Subcutaneous abdominal adipose tissue (tissue), 5 donors: ENCODE results near the gene ZSCAN22.

Source experiments
- H3K27ac ChIP-seq: one replicate; pipeline ENCODE4 v1.7.0; 2013; ENCODE audit warnings: low read depth, mild to moderate bottlenecking, inconsistent platforms, low read length, moderate library complexity
- H3K27me3 ChIP-seq, 5 donors: one replicate each; pipeline ENCODE4 v1.7.0; 2013; ENCODE audit warnings: low read length in 5 of 5, inconsistent platforms in 1 of 5; ENCODE audit not compliant: control insufficient read depth in 5 of 5, insufficient read depth in 4 of 5
- H3K36me3 ChIP-seq, 5 donors: one replicate each; pipeline ENCODE4 v1.7.0; 2013; ENCODE audit warnings: low read length in 5 of 5; ENCODE audit not compliant: control insufficient read depth in 5 of 5, insufficient read depth in 5 of 5
- H3K4me1 ChIP-seq, 5 donors: one replicate each; pipeline ENCODE4 v1.7.0; 2013; ENCODE audit warnings: low read length in 5 of 5, mild to moderate bottlenecking in 3 of 5, moderate library complexity in 1 of 5; ENCODE audit not compliant: control insufficient read depth in 5 of 5, insufficient read depth in 5 of 5
- H3K4me3 ChIP-seq, 5 donors: one replicate each; pipeline ENCODE4 v1.7.0; 2013; ENCODE audit warnings: low read length in 5 of 5, low read depth in 1 of 5
- H3K9ac ChIP-seq, 5 donors: one replicate each; pipeline ENCODE4 v1.7.0; 2013; ENCODE audit warnings: low read length in 5 of 5, mild to moderate bottlenecking in 4 of 5, moderate library complexity in 3 of 5
- H3K9me3 ChIP-seq, 5 donors: one replicate each; pipeline ENCODE4 v1.7.0; 2013; ENCODE audit warnings: low read length in 5 of 5; ENCODE audit not compliant: control insufficient read depth in 5 of 5
- donor health status: healthy.
- donor health status: healthy.
- donor health status: healthy.
- donor health status: healthy.
- donor health status: healthy.

The ZSCAN22 gene

GRCh38 chr19:58349590-58349989 is 22.8 kb downstream of the ZSCAN22 start:
- Histone ChIP-seq H3K4me1 (peaks cover 0 to 23% (median 14%) of the 10 kb centered on the region in 5 donors), H3K27me3 (peaks cover 15 to 65% (median 43%) of the 10 kb centered on the region in 5 donors), H3K9ac (no peak overlapping the region)

GRCh38 chr19:58350001-58350861 is 23.4 kb downstream of the ZSCAN22 start:
- Histone ChIP-seq H3K36me3 (no peaks in the 10 kb centered on the region), H3K27ac (no peak overlapping the region), H3K27me3 (peaks cover 16 to 71% (median 48%) of the 10 kb centered on the region in 5 donors), H3K9ac (no peak overlapping the region), H3K4me3 (peak overlapping the region in 3 of 5 donors; percentile 22 to 41 (median 41)), H3K9me3 (no peaks in the 10 kb centered on the region), H3K4me1 (peaks cover 0 to 23% (median 14%) of the 10 kb centered on the region in 5 donors)

More at GRCh38 chr19:58349590-58349989, 22.8 kb downstream of the ZSCAN22 start:
- Histone ChIP-seq H3K9me3 (no peaks in the 10 kb centered on the region), H3K36me3 (no peaks in the 10 kb centered on the region), H3K4me3 (no peak overlapping the region), H3K27ac (no peak overlapping the region)

GRCh38 chr19:58350871-58351557 is 24.2 kb downstream of the ZSCAN22 start:
- H3K9me3 ChIP-seq, result no peaks in the 10 kb centered on the region
- peak overlapping the region in 2 of 5 donors; percentile 41 for H3K4me3 ChIP-seq
- H3K27ac ChIP-seq, result no peak overlapping the region
- peaks cover 22 to 77% (median 54%) of the 10 kb centered on the region in 5 donors for H3K27me3 ChIP-seq
- H3K4me1 ChIP-seq, result peaks cover 0 to 28% (median 16%) of the 10 kb centered on the region in 5 donors
- H3K36me3 ChIP-seq, result no peaks in the 10 kb centered on the region
- no peak overlapping the region for H3K9ac ChIP-seq

DNA sequence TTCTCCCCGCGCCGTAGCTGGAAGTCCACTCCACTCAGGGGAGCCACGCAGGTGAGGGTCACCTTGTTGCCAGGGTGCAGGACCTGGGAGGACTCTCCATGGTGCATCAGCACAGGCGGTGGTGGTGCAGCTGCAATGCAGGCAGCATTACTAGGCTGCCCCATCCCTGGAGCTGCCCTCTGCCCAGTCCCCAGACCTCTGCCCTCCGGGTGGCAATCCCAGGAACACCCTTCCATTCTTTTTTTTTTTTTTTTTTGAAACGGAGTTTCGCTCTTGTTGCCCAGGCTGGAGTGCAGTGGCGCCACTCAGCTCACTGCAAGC is 24.7 kb downstream of the ZSCAN22 start:
- peaks cover 25 to 80% (median 59%) of the 10 kb centered on the region in 5 donors for H3K27me3 ChIP-seq
- H3K36me3 ChIP-seq, result no peaks in the 10 kb centered on the region

DNA sequence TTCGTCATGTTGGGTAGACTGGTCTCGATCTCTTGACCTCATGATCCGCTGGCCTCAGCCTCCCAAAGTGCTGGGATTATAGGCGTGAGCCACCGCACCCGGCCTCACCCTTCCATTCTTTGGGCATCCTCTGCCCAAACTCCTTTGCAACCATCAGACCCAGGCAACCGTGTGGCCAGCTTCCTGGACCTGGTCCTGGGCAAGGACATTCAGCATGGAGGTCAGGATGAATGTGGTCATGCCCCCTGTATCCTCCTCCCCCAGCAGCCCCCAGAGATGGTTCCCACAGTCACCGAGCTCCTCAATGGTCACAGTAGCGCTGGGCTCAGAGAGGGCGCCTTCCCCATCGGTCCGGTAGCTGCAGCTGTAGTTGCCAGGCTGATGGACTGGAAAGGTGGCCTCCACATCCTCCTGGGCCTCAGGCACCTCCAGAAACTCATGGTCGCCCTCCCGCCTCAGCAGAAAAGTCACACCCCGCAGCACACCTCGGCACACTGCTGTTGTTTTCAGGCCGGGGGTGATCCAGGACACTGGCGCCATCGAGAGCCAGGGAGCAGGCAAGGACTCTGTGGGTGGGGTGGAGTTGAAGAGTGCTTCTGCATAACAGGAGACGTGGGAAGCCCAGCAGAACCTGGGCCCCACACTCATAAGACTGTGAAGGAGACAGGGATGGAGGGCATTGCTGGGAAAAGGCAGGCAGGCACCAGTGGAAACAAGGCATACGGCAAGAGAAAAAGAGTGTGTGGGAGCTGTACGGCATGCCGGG is 25.4 kb downstream of the ZSCAN22 start:
- peaks cover 0 to 3% (median 0%) of the 10 kb centered on the region in 5 donors for H3K9me3 ChIP-seq
- H3K4me3 ChIP-seq, result no peak overlapping the region
- no peak overlapping the region for H3K27ac ChIP-seq
- peaks cover 25 to 75% (median 59%) of the 10 kb centered on the region in 5 donors for H3K27me3 ChIP-seq
- peaks cover 0 to 32% (median 28%) of the 10 kb centered on the region in 5 donors for H3K4me1 ChIP-seq
- H3K9ac ChIP-seq, result no peak overlapping the region
- H3K36me3 ChIP-seq, result no peaks in the 10 kb centered on the region

More for the DNA sequence above, 24.7 kb downstream of the ZSCAN22 start:
- H3K27ac ChIP-seq, result no peak overlapping the region
- no peak overlapping the region for H3K4me3 ChIP-seq
- peaks cover 0 to 32% (median 21%) of the 10 kb centered on the region in 5 donors for H3K4me1 ChIP-seq
- peaks cover 0 to 3% (median 0%) of the 10 kb centered on the region in 5 donors for H3K9me3 ChIP-seq
- H3K9ac ChIP-seq, result no peak overlapping the region

DNA sequence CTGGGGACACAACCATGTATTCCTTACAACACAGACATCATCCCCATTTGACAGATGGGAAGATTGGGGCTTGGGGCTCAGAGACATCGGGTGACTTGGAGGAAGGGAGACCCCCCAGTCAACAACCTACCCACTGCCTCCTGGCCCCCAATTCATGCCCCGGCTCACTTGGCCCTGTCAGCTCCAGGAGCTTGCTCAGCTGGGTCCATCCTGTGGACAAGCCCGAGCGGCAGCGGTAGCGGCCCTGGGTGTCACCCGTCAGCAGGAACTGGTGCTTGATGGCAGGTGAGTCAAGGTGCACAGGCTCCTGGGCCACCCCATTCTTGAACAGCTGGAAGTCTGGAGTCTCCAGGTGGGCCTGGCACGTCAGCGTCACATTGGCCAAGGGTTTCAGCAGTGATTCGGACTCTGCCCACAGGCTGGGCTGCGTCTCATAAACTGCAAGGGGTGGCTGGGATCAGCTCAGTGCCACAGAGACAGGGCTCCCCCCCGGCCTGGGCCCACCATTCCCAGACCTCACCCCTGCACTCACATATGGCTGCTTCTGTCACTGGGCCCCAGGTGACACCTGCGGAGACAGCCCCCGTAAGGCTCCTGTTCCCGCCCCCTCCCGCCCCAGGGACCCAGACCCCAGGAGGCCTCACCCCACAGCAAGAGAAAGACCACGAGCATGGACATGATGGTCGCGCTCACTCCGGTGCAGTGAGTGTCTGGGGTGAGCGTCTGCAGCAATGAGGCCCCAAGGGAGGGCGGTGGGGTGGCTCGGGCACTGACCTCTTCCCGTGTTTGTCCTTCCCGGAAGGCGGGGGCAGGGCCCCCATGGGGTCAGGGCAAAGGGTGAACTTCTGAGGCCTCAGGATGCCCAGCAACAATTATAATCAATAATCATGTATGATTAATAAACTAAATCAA is 26.2 kb downstream of the ZSCAN22 start, which contains the start of gene A1BG:
A1BG (minus strand) TSS at position 733 of the 912 bp plus-strand sequence; CDS start at position 678, 55 bp downstream.
- Histone ChIP-seq H3K9ac (no peak within 1 kb of the TSS), H3K9me3 (peaks cover 0 to 3% (median 0%) of the 10 kb centered on the region in 5 donors), H3K4me1 (peaks cover 0 to 34% (median 29%) of the 10 kb centered on the region in 5 donors), H3K27ac (no peak within 1 kb of the TSS), H3K36me3 (no peaks in the 10 kb centered on the region), H3K27me3 (peaks cover 25 to 71% (median 61%) of the 10 kb centered on the region in 5 donors), H3K4me3 (no peak within 1 kb of the TSS)

GRCh38 chr19:58353717-58354477 is 27.1 kb downstream of the ZSCAN22 start:
- H3K9ac ChIP-seq, result no peak overlapping the region
- H3K4me3 ChIP-seq, result no peak overlapping the region
- H3K27me3 ChIP-seq, result peaks cover 25 to 71% (median 61%) of the 10 kb centered on the region in 5 donors
- peaks cover 0 to 32% (median 26%) of the 10 kb centered on the region in 5 donors for H3K4me1 ChIP-seq
- no peaks in the 10 kb centered on the region for H3K36me3 ChIP-seq
- no peak overlapping the region for H3K27ac ChIP-seq
- H3K9me3 ChIP-seq, result peaks cover 0 to 3% (median 0%) of the 10 kb centered on the region in 5 donors

- peaks cover 25 to 67% (median 61%) of the 10 kb centered on the region in 5 donors for H3K27me3 ChIP-seq
- no peaks in the 10 kb centered on the region for H3K36me3 ChIP-seq
- no peak overlapping the region for H3K9ac ChIP-seq
- H3K27ac ChIP-seq, result no peak overlapping the region
- peaks cover 0 to 3% (median 0%) of the 10 kb centered on the region in 5 donors for H3K9me3 ChIP-seq
- peaks cover 0 to 32% (median 26%) of the 10 kb centered on the region in 5 donors for H3K4me1 ChIP-seq
- H3K4me3 ChIP-seq, result no peak overlapping the region
Measured at GRCh38 chr19:58354478-58355030, 27.8 kb downstream of the ZSCAN22 start.
